H9 (cell line): ENCODE results near the gene SPRED2. TPM values are rescaled to one million over a fixed set of nuclear protein-coding genes. Genes with fewer than 3 reads are reported as not detected.

Source experiments
- DNase-seq: peaks from one replicate; pipeline ENCODE4 v3.0.0-alpha.2; 2017
- H2AFZ ChIP-seq: one replicate; pipeline ENCODE4 v1.6.1; 2013; ENCODE audit warnings: mild to moderate bottlenecking, low read length, control low read depth, moderate library complexity
- H2AK5ac ChIP-seq: 2 replicates; pipeline ENCODE4 v1.6.1; 2013; ENCODE audit warnings: low read length, control low read depth, mixed read lengths; ENCODE audit not compliant: insufficient read length
- H2BK120ac ChIP-seq: one replicate; pipeline ENCODE4 v1.6.1; 2013; ENCODE audit warnings: low read depth, mild to moderate bottlenecking, low read length, control low read depth, inconsistent platforms; ENCODE audit not compliant: poor library complexity, severe bottlenecking
- H2BK12ac ChIP-seq: 2 replicates; pipeline ENCODE4 v1.6.1; 2013; ENCODE audit warnings: low read length, control low read depth, mixed read lengths, low read depth; ENCODE audit not compliant: insufficient read length
- H2BK15ac ChIP-seq: 2 replicates; pipeline ENCODE4 v1.6.1; 2013; ENCODE audit warnings: low read depth, low read length, control low read depth
- H2BK20ac ChIP-seq: one replicate; pipeline ENCODE4 v1.6.1; 2013; ENCODE audit warnings: low read depth, mild to moderate bottlenecking, low read length, control low read depth, inconsistent platforms; ENCODE audit not compliant: poor library complexity, severe bottlenecking
- H2BK5ac ChIP-seq: 2 replicates; pipeline ENCODE4 v1.6.1; 2013; ENCODE audit warnings: low read length, control low read depth, mixed read lengths; ENCODE audit not compliant: insufficient read length
- H3K14ac ChIP-seq: 2 replicates; pipeline ENCODE4 v1.6.1; 2013; ENCODE audit warnings: low read length, control low read depth; ENCODE audit not compliant: insufficient read depth
- H3K18ac ChIP-seq: 2 replicates; pipeline ENCODE4 v1.6.1; 2013; ENCODE audit warnings: low read depth, mild to moderate bottlenecking, mixed read lengths, low read length, control low read depth; ENCODE audit not compliant: insufficient read length
- H3K23ac ChIP-seq: 2 replicates; pipeline ENCODE4 v1.6.1; 2013; ENCODE audit warnings: low read length, control low read depth, mixed read lengths, low read depth; ENCODE audit not compliant: insufficient read length
- H3K23me2 ChIP-seq: 2 replicates; pipeline ENCODE4 v1.6.1; 2013; ENCODE audit warnings: low read depth, mild to moderate bottlenecking, mixed read lengths, low read length, control low read depth; ENCODE audit not compliant: insufficient read length, poor library complexity, severe bottlenecking
- H3K27ac ChIP-seq: 2 replicates; pipeline ENCODE4 v1.5.1; 2013; ENCODE audit warnings: low read length, control low read depth, mixed read lengths, low read depth; ENCODE audit not compliant: insufficient read length
- H3K27me3 ChIP-seq: 2 replicates; pipeline ENCODE4 v1.6.1; 2013; ENCODE audit warnings: low read length, control low read depth, inconsistent platforms; ENCODE audit not compliant: insufficient read depth
- H3K4ac ChIP-seq: 2 replicates; pipeline ENCODE4 v1.6.1; 2013; ENCODE audit warnings: low read depth, mild to moderate bottlenecking, control low read depth, inconsistent platforms, low read length, moderate library complexity
- H3K4me1 ChIP-seq: 2 replicates; pipeline ENCODE4 v1.6.1; 2013; ENCODE audit warnings: low read length, control low read depth, inconsistent platforms; ENCODE audit not compliant: insufficient read depth
- H3K4me2 ChIP-seq: 2 replicates; pipeline ENCODE4 v1.6.1; 2013; ENCODE audit warnings: low read length, control low read depth, mixed read lengths; ENCODE audit not compliant: insufficient read length, insufficient read depth
- H3K56ac ChIP-seq: 2 replicates; pipeline ENCODE4 v1.6.1; 2013; ENCODE audit warnings: low read depth, mild to moderate bottlenecking, mixed read lengths, low read length, control low read depth; ENCODE audit not compliant: insufficient read length
- H3K79me1 ChIP-seq: 2 replicates; pipeline ENCODE4 v1.6.1; 2013; ENCODE audit warnings: low read depth, mild to moderate bottlenecking, moderate library complexity, low read length, control low read depth, inconsistent platforms; ENCODE audit not compliant: insufficient read depth, poor library complexity, severe bottlenecking
- H3K79me2 ChIP-seq: 2 replicates; pipeline ENCODE4 v1.6.1; 2013; ENCODE audit warnings: low read length, control low read depth, inconsistent platforms; ENCODE audit not compliant: insufficient read depth
- H3K9ac ChIP-seq: 2 replicates; pipeline ENCODE4 v1.6.1; 2013; ENCODE audit warnings: low read length, control low read depth, mixed read lengths; ENCODE audit not compliant: insufficient read length; ENCODE audit errors: extremely low read depth
- H3K9me3 ChIP-seq: one replicate; pipeline ENCODE4 v1.6.1; 2013; ENCODE audit warnings: low read depth, low read length, inconsistent platforms; ENCODE audit not compliant: control insufficient read depth
- H3T11ph ChIP-seq: one replicate; pipeline ENCODE4 v1.6.1; 2013; ENCODE audit warnings: mild to moderate bottlenecking, low read length, control low read depth, inconsistent platforms
- H4K20me1 ChIP-seq: one replicate; pipeline ENCODE4 v1.6.1; 2013; ENCODE audit not compliant: control insufficient read depth, insufficient read length, insufficient read depth
- H4K5ac ChIP-seq: 2 replicates; pipeline ENCODE4 v1.6.1; 2013; ENCODE audit warnings: low read depth, mild to moderate bottlenecking, mixed read lengths, low read length, control low read depth; ENCODE audit not compliant: insufficient read length
- H4K8ac ChIP-seq: replicated peaks from 2 replicates; pipeline ENCODE4 v1.6.1; 2013; ENCODE audit warnings: low read length, control low read depth, mixed read lengths, low read depth; ENCODE audit not compliant: insufficient read length
- H4K91ac ChIP-seq: 2 replicates; pipeline ENCODE4 v1.6.1; 2013; ENCODE audit warnings: low read depth, mild to moderate bottlenecking, moderate library complexity, mixed read lengths, low read length, control low read depth; ENCODE audit not compliant: insufficient read length
- H3K27ac Mint-ChIP-seq, 3 experiments: 2 replicates in 2 of 3; 3 replicates in 1 of 3; pipeline ENCODE4 v1.8.0; 2020 to 2021; ENCODE audit warnings: mixed read lengths in 3 of 3, mild to moderate bottlenecking in 1 of 3, moderate library complexity in 1 of 3
- H3K27me3 Mint-ChIP-seq: 2 replicates; pipeline ENCODE4 v1.8.0; 2021; ENCODE audit warnings: low read depth, mild to moderate bottlenecking, moderate library complexity, mixed read lengths
- H3K36me3 Mint-ChIP-seq, 3 experiments: 2 replicates in 2 of 3; 3 replicates in 1 of 3; pipeline ENCODE4 v1.8.0; 2020 to 2021; ENCODE audit warnings: low read depth in 3 of 3, mixed read lengths in 3 of 3; ENCODE audit not compliant: insufficient read depth in 1 of 3
- H3K4me1 Mint-ChIP-seq, 2 experiments: 2 replicates each; pipeline ENCODE4 v1.8.0; 2020; ENCODE audit warnings: mixed read lengths in 2 of 2
- H3K4me3 Mint-ChIP-seq, 2 experiments: 2 replicates in 1 of 2; 3 replicates in 1 of 2; pipeline ENCODE4 v1.8.0; 2020 to 2021; ENCODE audit warnings: mild to moderate bottlenecking in 2 of 2, mixed read lengths in 2 of 2, moderate library complexity in 1 of 2
- H3K9me3 Mint-ChIP-seq, 2 experiments: 2 replicates in 1 of 2; 3 replicates in 1 of 2; pipeline ENCODE4 v1.8.0; 2020; ENCODE audit warnings: mild to moderate bottlenecking in 2 of 2, mixed read lengths in 2 of 2, moderate library complexity in 1 of 2
- CTCF ChIP-seq: fragments of 200-600 bp; sonication (generic); conservative IDR thresholded peaks from 3 replicates; pipeline ENCODE4 v1.8.0; 2021; ENCODE audit warnings: antibody characterized with exemption, mild to moderate bottlenecking
- WGBS: extraction: QIAGEN DNeasy Blood & Tissue Kit; methylation state at CpG from one replicate; pipeline ENCODE4 v1.1.7; 2013; ENCODE audit warnings: missing lambda C conversion rate, low lambda C conversion rate, mixed read lengths; ENCODE audit not compliant: insufficient read length; ENCODE audit errors: extremely low coverage; 5-methylcytosine and 5-hydroxymethylcytosine counted together
- total RNA-seq: library from RNA; stranded (reverse); gene quantifications from 2 replicates; pipeline ENCODE4 v1.2.1, GENCODE V29; 2021

Gene SPRED2
- total RNA-seq, 1 experiment from 2014 or later, result 23.5 TPM

GRCh38 chr2:65425276-65425675 is 7.1 kb downstream of the SPRED2 start:
- TF ChIP-seq CTCF, result no peak
- H3K4me2 ChIP-seq, result no peak overlapping the region
- H4K8ac ChIP-seq, result no peak overlapping the region
- peaks cover 4% of the 10 kb centered on the region; the same call in 1 of the 2 replicates for H3K79me2 ChIP-seq
- H3K9me3 ChIP-seq, result no peaks in the 10 kb centered on the region
- Mint-ChIP-seq H3K4me3 (no peak overlapping the region), H3K36me3 (no peaks in the 10 kb centered on the region), H3K4me1 (peaks cover 17 to 18% of the 10 kb centered on the region in 2 experiments), H3K9me3 (no peaks in the 10 kb centered on the region), H3K27me3 (peaks cover 35% of the 10 kb centered on the region), H3K27ac (no peak overlapping the region)
- H3K18ac ChIP-seq, result no peak overlapping the region
- no peak overlapping the region for H3K14ac ChIP-seq
- H3K27ac ChIP-seq, result no peak overlapping the region
- no peak overlapping the region for H2BK120ac ChIP-seq
- DNase-seq, result no peak
- peaks cover 6% of the 10 kb centered on the region; the same call in 1 of the 2 replicates for H3K27me3 ChIP-seq
- H2BK15ac ChIP-seq, result no peak overlapping the region
- no peak overlapping the region for H2AFZ ChIP-seq
- no peak overlapping the region for H2AK5ac ChIP-seq
- WGBS, result no CpG with 5 or more reads among the region's 2 CpGs
- H3K9ac ChIP-seq, result no peak overlapping the region
- no peaks in the 10 kb centered on the region for H4K20me1 ChIP-seq
- no peak overlapping the region for H4K5ac ChIP-seq
- peaks cover 12% of the 10 kb centered on the region for H3K79me1 ChIP-seq
- H3K4ac ChIP-seq, result no peak overlapping the region
- H3K4me1 ChIP-seq, result peaks cover 4% of the 10 kb centered on the region; the same call in 1 of the 2 replicates
- H3K23me2 ChIP-seq, result peaks cover 2% of the 10 kb centered on the region
- no peak overlapping the region for H2BK12ac ChIP-seq
- H3K23ac ChIP-seq, result no peak overlapping the region
- H2BK20ac ChIP-seq, result no peak overlapping the region
- no peak overlapping the region for H3T11ph ChIP-seq
- H4K91ac ChIP-seq, result no peak overlapping the region
- no peak overlapping the region for H2BK5ac ChIP-seq
- no peak overlapping the region for H3K56ac ChIP-seq
